SK-N-SH (cell line): ENCODE data around the gene AGFG1. TPM values are rescaled to one million over a fixed set of nuclear protein-coding genes. Genes with fewer than 3 reads are reported as not detected.

Experiments used
- CTCF ChIA-PET: fragments of 300-600, 350-600 bp; formaldehyde crosslinking; extraction: SDS; loops from one replicate; lab custom pipeline; 2021; lab: Yijun Ruan, JAX
- POLR2A ChIA-PET: fragments of 350-600 bp; sonication (Branson Sonifier 250); formaldehyde crosslinking; extraction: SDS; loops from one replicate; lab custom pipeline; 2020; ENCODE audit warnings: antibody characterized with exemption, inconsistent platforms; lab: Yijun Ruan, JAX
- DNase-seq: peaks from one replicate; pipeline ENCODE4 v3.0.0; 2012
- H2AFZ ChIP-seq: fragments of 200-600 bp; sonication (generic); 2 replicates; pipeline ENCODE4 v1.8.1; 2016; ENCODE audit warnings: antibody characterized with exemption, mild to moderate bottlenecking, low read depth
- H3F3A ChIP-seq: fragments of 200-600 bp; sonication (generic); replicated peaks from 2 replicates; pipeline ENCODE3; 2016; ENCODE audit warnings: antibody characterized with exemption, mild to moderate bottlenecking; ENCODE audit not compliant: insufficient read depth
- H3K27ac ChIP-seq, 2 experiments: fragments of 200-500 bp in 1 of 2; fragments of 200-600 bp in 1 of 2; sonication (Bioruptor generic) in 1 of 2; sonication (generic), shearing (Covaris generic) in 1 of 2; 2 replicates each; pipeline versions ENCODE4 v1.5.1 to v1.6.1; 2014 to 2016; ENCODE audit warnings: low read depth in 2 of 2, inconsistent platforms in 1 of 2, low read length in 1 of 2, mild to moderate bottlenecking in 1 of 2, mixed read lengths in 1 of 2
- H3K27me3 ChIP-seq: fragments of 200-600 bp; sonication (generic), shearing (Covaris generic); 2 replicates; pipeline ENCODE4 v1.6.1; 2016; ENCODE audit warnings: mixed run types; ENCODE audit not compliant: insufficient read depth
- H3K36me3 ChIP-seq, 2 experiments: fragments of 200-500 bp in 1 of 2; fragments of 200-600 bp in 1 of 2; sonication (Bioruptor generic) in 1 of 2; sonication (generic) in 1 of 2; replicated peaks in 1 of 2; 2 replicates each; pipeline versions ENCODE3 to v1.5.1; 2014 to 2016; ENCODE audit warnings: low read length in 1 of 2, mild to moderate bottlenecking in 1 of 2; ENCODE audit not compliant: insufficient read depth in 2 of 2, control insufficient read depth in 1 of 2
- H3K4me1 ChIP-seq, 2 experiments: fragments of 200-500 bp in 1 of 2; fragments of 200-600 bp in 1 of 2; sonication (Bioruptor generic) in 1 of 2; sonication (generic), shearing (Covaris generic) in 1 of 2; 2 replicates each; pipeline versions ENCODE4 v1.5.1 to v1.6.1; 2014 to 2016; ENCODE audit warnings: low read depth in 1 of 2, low read length in 1 of 2, mixed run types in 1 of 2; ENCODE audit not compliant: insufficient read depth in 2 of 2, control insufficient read depth in 1 of 2
- H3K4me2 ChIP-seq: fragments of 200-600 bp; sonication (generic), shearing (Covaris generic); 2 replicates; pipeline ENCODE4 v1.6.1; 2017; ENCODE audit warnings: mixed run types
- H3K4me3 ChIP-seq, 2 experiments: fragments of 200-500 bp in 1 of 2; fragments of 200-600 bp in 1 of 2; sonication (Bioruptor generic) in 1 of 2; sonication (generic), shearing (Covaris generic) in 1 of 2; 2 replicates each; pipeline versions ENCODE4 v1.5.1 to v1.8.1; 2014 to 2016; ENCODE audit warnings: low read depth in 2 of 2, inconsistent platforms in 1 of 2, low read length in 1 of 2, mild to moderate bottlenecking in 1 of 2, mixed read lengths in 1 of 2, moderate library complexity in 1 of 2
- H3K79me2 ChIP-seq: fragments of 200-600 bp; sonication (generic); 2 replicates; pipeline ENCODE4 v1.8.1; 2017; ENCODE audit warnings: mild to moderate bottlenecking; ENCODE audit not compliant: insufficient read depth
- H3K9ac ChIP-seq: fragments of 200-600 bp; sonication (generic); 2 replicates; pipeline ENCODE4 v1.6.1; 2017; ENCODE audit warnings: mixed run types
- H3K9me2 ChIP-seq: fragments of 200-600 bp; sonication (generic); 2 replicates; pipeline ENCODE4 v1.6.1; 2017; ENCODE audit warnings: mixed run types
- H3K9me3 ChIP-seq: fragments of 200-600 bp; sonication (generic); 2 replicates; pipeline ENCODE4 v1.6.1; 2017; ENCODE audit warnings: mixed run types, mild to moderate bottlenecking, moderate library complexity
- H4K20me1 ChIP-seq: fragments of 200-600 bp; sonication (generic); 2 replicates; pipeline ENCODE4 v1.6.1; 2017; ENCODE audit warnings: mild to moderate bottlenecking, mixed run types; ENCODE audit not compliant: insufficient read depth
- CHD2 ChIP-seq: fragments of 150-350 bp; IDR thresholded peaks from 2 replicates; pipeline ENCODE4 v1.6.1; 2018; ENCODE audit warnings: low read length; ENCODE audit not compliant: partially characterized antibody
- ELF1 ChIP-seq: IDR thresholded peaks from 2 replicates; pipeline ENCODE4 v1.4.0; 2012
- EZH2phosphoT487 ChIP-seq: fragments of 200-600 bp; sonication (generic); IDR thresholded peaks from 2 replicates; pipeline ENCODE4 v1.6.1; 2017; ENCODE audit warnings: low read depth, mixed run types, mild to moderate bottlenecking, antibody characterized with exemption, moderate library complexity, borderline replicate concordance
- FOXM1 ChIP-seq: IDR thresholded peaks from 2 replicates; pipeline ENCODE4 v1.4.0; 2012; ENCODE audit warnings: low read depth, mild to moderate bottlenecking
- GABPA ChIP-seq: IDR thresholded peaks from 2 replicates; pipeline ENCODE4 v1.4.0; 2012; ENCODE audit warnings: low read depth, mild to moderate bottlenecking
- GATA2 ChIP-seq: sonication (generic); formaldehyde crosslinking; IDR thresholded peaks from 2 replicates; pipeline ENCODE4 v1.5.0; 2020; ENCODE audit warnings: mild to moderate bottlenecking, missing genetic modification reagents
- MEF2A ChIP-seq: IDR thresholded peaks from 2 replicates; pipeline ENCODE4 v1.4.0; 2012; ENCODE audit warnings: low read depth, borderline replicate concordance
- MXI1 ChIP-seq: IDR thresholded peaks from 2 replicates; pipeline ENCODE4 v1.6.1; 2012; ENCODE audit warnings: mild to moderate bottlenecking, low read depth, low read length, improper control_type of control experiment
- NFIC ChIP-seq: IDR thresholded peaks from 2 replicates; pipeline ENCODE4 v1.4.0; 2012; ENCODE audit warnings: borderline replicate concordance
- POLR2AphosphoS5 ChIP-seq: IDR thresholded peaks from 2 replicates; pipeline ENCODE4 v1.6.1; 2012; ENCODE audit warnings: low read depth, low read length
- RAD21 ChIP-seq: IDR thresholded peaks from 2 replicates; pipeline ENCODE4 v1.6.1; 2012; ENCODE audit warnings: mild to moderate bottlenecking, low read length
- RXRA ChIP-seq: IDR thresholded peaks from 2 replicates; pipeline ENCODE4 v1.4.0; 2012; ENCODE audit warnings: low read depth, mild to moderate bottlenecking, borderline replicate concordance
- SMC3 ChIP-seq: IDR thresholded peaks from 2 replicates; pipeline ENCODE4 v1.6.1; 2012; ENCODE audit warnings: low read depth, low read length, improper control_type of control experiment
- TAF1 ChIP-seq: IDR thresholded peaks from 2 replicates; pipeline ENCODE4 v1.6.1; 2012; ENCODE audit warnings: low read depth, mild to moderate bottlenecking, low read length, moderate library complexity, borderline replicate concordance
- YY1 ChIP-seq: IDR thresholded peaks from 2 replicates; pipeline ENCODE4 v1.4.0; 2012; ENCODE audit warnings: low read depth, mild to moderate bottlenecking
- WGBS: methylation state at CpG from one replicate; pipeline ENCODE4 v1.1.6; 2017; ENCODE audit warnings: low lambda C conversion rate; 5-methylcytosine and 5-hydroxymethylcytosine counted together
- polyA plus RNA-seq, 3 experiments: library from polyadenylated mRNA; depleted of rRNA; stranded (reverse); fragments of >200 nt; gene quantifications; 2 replicates each; pipeline ENCODE4 v1.2.3, GENCODE V29; 2012
- TF ChIP-seq, protein P1 (sequence below): IDR thresholded peaks from 2 replicates; pipeline ENCODE4; 2012
- TF ChIP-seq, protein P2 (sequence below): fragments of 150-350 bp; IDR thresholded peaks from 2 replicates; pipeline ENCODE4 v1.6.1; 2016; ENCODE audit warnings: mild to moderate bottlenecking, low read depth, low read length
- TF ChIP-seq, protein P3 (sequence below): fragments of 200-600 bp; sonication (generic); IDR thresholded peaks from 2 replicates; pipeline ENCODE4 v1.6.1; 2017; ENCODE audit warnings: antibody characterized with exemption, mild to moderate bottlenecking, moderate library complexity
- TF ChIP-seq, protein P4 (sequence below): IDR thresholded peaks from 2 replicates; pipeline ENCODE4 v1.4.0; 2012; ENCODE audit warnings: low read depth

Gene AGFG1
- polyA plus RNA-seq, 1 of the 3 experiments (the other 2 are of a cell fraction) = 42.3 TPM

DNA sequence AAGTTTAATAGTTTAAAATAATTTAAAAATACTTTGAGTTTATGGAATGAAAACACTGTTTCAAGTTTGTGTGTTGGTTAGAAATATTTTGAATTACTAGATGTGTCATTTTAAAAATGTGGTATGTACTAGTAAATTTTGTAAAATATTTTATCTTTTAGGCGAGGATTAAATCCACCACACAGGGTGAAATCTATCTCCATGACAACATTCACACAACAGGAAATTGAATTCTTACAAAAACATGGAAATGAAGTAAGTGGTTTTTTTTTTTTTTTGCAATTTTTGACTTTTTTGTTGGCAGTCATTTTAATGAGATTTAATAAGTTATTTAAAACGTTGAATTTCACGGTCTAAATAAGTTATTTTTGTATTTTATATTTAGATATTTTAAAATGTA lies 19.4 kb downstream of the AGFG1 start:
- Histone ChIP-seq H3K9me2 (no peaks in the 10 kb centered on the region; the same call in 1 of the 2 replicates), H4K20me1 (peaks cover 62% of the 10 kb centered on the region), H3K9ac (no peak overlapping the region), H2AFZ (no peak overlapping the region), H3K27me3 (no peaks in the 10 kb centered on the region), H3K9me3 (no peaks in the 10 kb centered on the region), H3K79me2 (peaks cover 95% of the 10 kb centered on the region), H3K4me3 (no peak overlapping the region), H3K36me3 (peaks cover 16 to 31% of the 10 kb centered on the region in 2 experiments), H3K27ac (no peak overlapping the region), H3K4me1 (peaks cover 0 to 12% of the 10 kb centered on the region in 2 experiments; a peak in 3 of 4 replicates), H3K4me2 (no peak overlapping the region), H3F3A (peaks cover 3% of the 10 kb centered on the region)
- no peak for DNase-seq
- CTCF ChIA-PET = interaction anchor here (1.5 kb wide), 1 partner anchor 11 kb away, joined by 6 read pairs; no protein-coding TSS in a partner anchor
- POLR2A ChIA-PET = no interaction called here
- 95% methylated on average over 3 of the region's 3 CpGs for WGBS
- TF ChIP-seq POLR2AphosphoS5 (no peak), GABPA (no peak), YY1 (no peak), EZH2phosphoT487 (no peak), ELF1 (no peak), SMC3 (no peak), RXRA (no peak), MXI1 (no peak), FOXM1 (no peak), RAD21 (no peak), MEF2A (no peak), TAF1 (no peak), NFIC (no peak), GATA2 (CRISPR knock-in tag) (no peak), CHD2 (no peak)
- TF ChIP-seq, protein P1, sequence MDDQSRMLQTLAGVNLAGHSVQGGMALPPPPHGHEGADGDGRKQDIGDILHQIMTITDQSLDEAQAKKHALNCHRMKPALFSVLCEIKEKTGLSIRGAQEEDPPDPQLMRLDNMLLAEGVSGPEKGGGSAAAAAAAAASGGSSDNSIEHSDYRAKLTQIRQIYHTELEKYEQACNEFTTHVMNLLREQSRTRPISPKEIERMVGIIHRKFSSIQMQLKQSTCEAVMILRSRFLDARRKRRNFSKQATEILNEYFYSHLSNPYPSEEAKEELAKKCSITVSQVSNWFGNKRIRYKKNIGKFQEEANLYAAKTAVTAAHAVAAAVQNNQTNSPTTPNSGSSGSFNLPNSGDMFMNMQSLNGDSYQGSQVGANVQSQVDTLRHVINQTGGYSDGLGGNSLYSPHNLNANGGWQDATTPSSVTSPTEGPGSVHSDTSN = no peak
- TF ChIP-seq, protein P2, sequence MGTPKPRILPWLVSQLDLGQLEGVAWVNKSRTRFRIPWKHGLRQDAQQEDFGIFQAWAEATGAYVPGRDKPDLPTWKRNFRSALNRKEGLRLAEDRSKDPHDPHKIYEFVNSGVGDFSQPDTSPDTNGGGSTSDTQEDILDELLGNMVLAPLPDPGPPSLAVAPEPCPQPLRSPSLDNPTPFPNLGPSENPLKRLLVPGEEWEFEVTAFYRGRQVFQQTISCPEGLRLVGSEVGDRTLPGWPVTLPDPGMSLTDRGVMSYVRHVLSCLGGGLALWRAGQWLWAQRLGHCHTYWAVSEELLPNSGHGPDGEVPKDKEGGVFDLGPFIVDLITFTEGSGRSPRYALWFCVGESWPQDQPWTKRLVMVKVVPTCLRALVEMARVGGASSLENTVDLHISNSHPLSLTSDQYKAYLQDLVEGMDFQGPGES = no peak
- TF ChIP-seq, protein P3, sequence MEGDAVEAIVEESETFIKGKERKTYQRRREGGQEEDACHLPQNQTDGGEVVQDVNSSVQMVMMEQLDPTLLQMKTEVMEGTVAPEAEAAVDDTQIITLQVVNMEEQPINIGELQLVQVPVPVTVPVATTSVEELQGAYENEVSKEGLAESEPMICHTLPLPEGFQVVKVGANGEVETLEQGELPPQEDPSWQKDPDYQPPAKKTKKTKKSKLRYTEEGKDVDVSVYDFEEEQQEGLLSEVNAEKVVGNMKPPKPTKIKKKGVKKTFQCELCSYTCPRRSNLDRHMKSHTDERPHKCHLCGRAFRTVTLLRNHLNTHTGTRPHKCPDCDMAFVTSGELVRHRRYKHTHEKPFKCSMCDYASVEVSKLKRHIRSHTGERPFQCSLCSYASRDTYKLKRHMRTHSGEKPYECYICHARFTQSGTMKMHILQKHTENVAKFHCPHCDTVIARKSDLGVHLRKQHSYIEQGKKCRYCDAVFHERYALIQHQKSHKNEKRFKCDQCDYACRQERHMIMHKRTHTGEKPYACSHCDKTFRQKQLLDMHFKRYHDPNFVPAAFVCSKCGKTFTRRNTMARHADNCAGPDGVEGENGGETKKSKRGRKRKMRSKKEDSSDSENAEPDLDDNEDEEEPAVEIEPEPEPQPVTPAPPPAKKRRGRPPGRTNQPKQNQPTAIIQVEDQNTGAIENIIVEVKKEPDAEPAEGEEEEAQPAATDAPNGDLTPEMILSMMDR = no peak
- TF ChIP-seq, protein P4, sequence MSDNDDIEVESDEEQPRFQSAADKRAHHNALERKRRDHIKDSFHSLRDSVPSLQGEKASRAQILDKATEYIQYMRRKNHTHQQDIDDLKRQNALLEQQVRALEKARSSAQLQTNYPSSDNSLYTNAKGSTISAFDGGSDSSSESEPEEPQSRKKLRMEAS = no peak
